ENCODE results near the gene GBF1.
"Not testable (repeated sequence)": the region's sequence is repeated elsewhere in the genome, so short reads cannot be mapped to it uniquely, and the experiment has no call there.

Gene GBF1

GRCh38 chr10:102306710-102307109 is 61.4 kb downstream of the GBF1 start:
- no peak for DNase-seq

- DNase-seq: not testable (repeated sequence)
Measured at GRCh38 chr10:102308318-102308717, 63.0 kb downstream of the GBF1 start.

- no peak for DNase-seq
Measured at GRCh38 chr10:102309236-102309635, 63.9 kb downstream of the GBF1 start.

- no peak for DNase-seq
Measured at GRCh38 chr10:102309916-102310315, 64.6 kb downstream of the GBF1 start.

- DNase-seq: peak; percentile 28
Measured at GRCh38 chr10:102310361-102311024, 65.2 kb downstream of the GBF1 start.

- no peak for DNase-seq
Measured at GRCh38 chr10:102311025-102311420, 65.7 kb downstream of the GBF1 start.

- no peak for DNase-seq
Measured at GRCh38 chr10:102312683-102313082, 67.4 kb downstream of the GBF1 start.

GRCh38 chr10:102313221-102313896 is 68.0 kb downstream of the GBF1 start:
- no peak for DNase-seq

GRCh38 chr10:102314801-102315200 is 69.5 kb downstream of the GBF1 start:
- DNase-seq: no peak

GRCh38 chr10:102316421-102316820 is 71.1 kb downstream of the GBF1 start:
- no peak for DNase-seq

- no peak for DNase-seq
Measured at GRCh38 chr10:102322914-102323313, 77.6 kb downstream of the GBF1 start.

- no peak for DNase-seq
Measured at GRCh38 chr10:102324061-102324460, 78.7 kb downstream of the GBF1 start.

GRCh38 chr10:102326031-102326430 is 80.7 kb downstream of the GBF1 start:
- DNase-seq: no peak

GRCh38 chr10:102327002-102327401 is 81.7 kb downstream of the GBF1 start:
- DNase-seq: no peak

GRCh38 chr10:102327641-102328040 is 82.3 kb downstream of the GBF1 start:
- DNase-seq: no peak

GRCh38 chr10:102332772-102333171 is 87.4 kb downstream of the GBF1 start:
- no peak for DNase-seq

- no peak for DNase-seq
Measured at GRCh38 chr10:102334101-102334500, 88.8 kb downstream of the GBF1 start.

GRCh38 chr10:102335184-102335583 is 89.9 kb downstream of the GBF1 start:
- DNase-seq: no peak

- DNase-seq: no peak
Measured at GRCh38 chr10:102341038-102341688, 95.8 kb downstream of the GBF1 start.

GRCh38 chr10:102342458-102342857 is 97.1 kb downstream of the GBF1 start:
- DNase-seq: no peak

- DNase-seq: no peak
Measured at GRCh38 chr10:102342958-102343357, 97.6 kb downstream of the GBF1 start.

- DNase-seq: no peak
Measured at GRCh38 chr10:102344067-102344466, 98.7 kb downstream of the GBF1 start.

GRCh38 chr10:102347236-102347828 is 102.0 kb downstream of the GBF1 start:
- peak; percentile 68 for DNase-seq
